Measurements from ENCODE around the gene TMED4. TPM values are rescaled to one million over a fixed set of nuclear protein-coding genes. Genes with fewer than 3 reads are reported as not detected.
A peak's percentile ranks its signal among the peaks of the same experiment; 100 is the strongest.
"Not testable (repeated sequence)": the region's sequence is repeated elsewhere in the genome, so short reads cannot be mapped to it uniquely, and the experiment has no call there.

Gene TMED4
- total and polyA plus RNA-seq, 5 experiments from 2014 or later: 61.4 to 110 (median 80.4) TPM

- peaks cover 0 to 68% (median 13%) of the 10 kb centered on the region in 3 donors for H3K36me3 Mint-ChIP-seq
- POLR2A ChIA-PET: interaction anchor here (0.6 to 2.9 kb wide), 9 partner anchors 9 to 325 kb away, joined by 3 to 13 read pairs (median 4); partner anchors contain the start of genes DDX56, NUDCD3 and TMED4
- H3K27ac Mint-ChIP-seq: peak overlapping the region in 8 of 10 donors; percentile 55 to 86 (median 82)
- no peak overlapping the region for H3K4me3 Mint-ChIP-seq
- ATAC-seq (peak; percentile 38 to 42), DNase-seq (no peak)
- H3K9me3 Mint-ChIP-seq: no peaks in the 10 kb centered on the region
- peaks cover 8 to 16% (median 10%) of the 10 kb centered on the region in 4 donors for H3K4me1 Mint-ChIP-seq
- no peaks in the 10 kb centered on the region for H3K27me3 Mint-ChIP-seq
Measured at GRCh38 chr7:44565795-44566559, 16.1 kb downstream of the TMED4 start.

- Mint-ChIP-seq H3K27me3 (no peaks in the 10 kb centered on the region), H3K27ac (peak overlapping the region in 9 of 10 donors; percentile 61 to 86 (median 81)), H3K4me3 (no peak overlapping the region), H3K9me3 (no peaks in the 10 kb centered on the region), H3K4me1 (peaks cover 8 to 13% (median 11%) of the 10 kb centered on the region in 4 donors), H3K36me3 (peaks cover 0 to 60% (median 12%) of the 10 kb centered on the region in 3 donors)
- DNase-seq (peak; percentile 18 to 77 (median 58)), ATAC-seq (peak; percentile 87 to 89)
- POLR2A ChIA-PET: interaction anchor here (0.6 to 2.9 kb wide), 8 partner anchors 10 to 324 kb away, joined by 3 to 13 read pairs (median 4); partner anchors contain the start of genes DDX56 and NUDCD3
Measured at GRCh38 chr7:44565097-44565794, 16.8 kb downstream of the TMED4 start.

GRCh38 chr7:44564606-44565005 is 17.4 kb downstream of the TMED4 start:
- Mint-ChIP-seq H3K27ac (peak overlapping the region in 5 of 10 donors; percentile 59 to 89 (median 66)), H3K9me3 (no peaks in the 10 kb centered on the region), H3K27me3 (no peaks in the 10 kb centered on the region), H3K4me3 (no peak overlapping the region), H3K4me1 (peaks cover 8 to 13% (median 11%) of the 10 kb centered on the region in 4 donors), H3K36me3 (peaks cover 0 to 54% (median 7%) of the 10 kb centered on the region in 3 donors)
- ATAC-seq: no peak
- no peak for DNase-seq
- POLR2A ChIA-PET: interaction anchor here (0.6 to 2.9 kb wide), 6 partner anchors 10 to 143 kb away, joined by 3 to 13 read pairs (median 5); partner anchors contain the start of genes DDX56 and NUDCD3

- Mint-ChIP-seq H3K36me3 (peaks cover 0 to 40% (median 7%) of the 10 kb centered on the region in 3 donors), H3K9me3 (no peaks in the 10 kb centered on the region), H3K4me3 (no peak overlapping the region), H3K27ac (peak overlapping the region in 9 of 10 donors; percentile 40 to 89 (median 72)), H3K4me1 (peaks cover 8 to 11% (median 10%) of the 10 kb centered on the region in 4 donors), H3K27me3 (no peaks in the 10 kb centered on the region)
- DNase-seq (no peak), ATAC-seq (no peak)
- POLR2A ChIA-PET: interaction anchor here (0.9 kb wide), 1 partner anchor 73 kb away, joined by 3 read pairs; the partner anchor contains the start of gene NUDCD3
Measured at GRCh38 chr7:44563171-44563679, 18.8 kb downstream of the TMED4 start.

GRCh38 chr7:44562622-44562962 is 19.4 kb downstream of the TMED4 start:
- H3K9me3 Mint-ChIP-seq, POLR2A ChIA-PET, H3K4me3 Mint-ChIP-seq, DNase-seq, H3K27me3 Mint-ChIP-seq, ATAC-seq: not testable (repeated sequence)
- Mint-ChIP-seq H3K36me3 (peaks cover 0 to 34% (median 5%) of the 10 kb centered on the region in 3 donors), H3K4me1 (peaks cover 7 to 11% (median 10%) of the 10 kb centered on the region in 4 donors), H3K27ac (peak overlapping the region in 2 of 10 donors; percentile 40 to 56)

- no peaks in the 10 kb centered on the region for H3K9me3 Mint-ChIP-seq
- H3K27me3 Mint-ChIP-seq: no peaks in the 10 kb centered on the region
- H3K4me3 Mint-ChIP-seq: no peak overlapping the region
- peaks cover 5 to 11% (median 9%) of the 10 kb centered on the region in 4 donors for H3K4me1 Mint-ChIP-seq
- DNase-seq (no peak), ATAC-seq (no peak)
- peak overlapping the region in 2 of 10 donors; percentile 38 to 56 for H3K27ac Mint-ChIP-seq
- H3K36me3 Mint-ChIP-seq: peaks cover 0 to 29% (median under 1%) of the 10 kb centered on the region in 3 donors
- POLR2A ChIA-PET: interaction anchor here (2.4 kb wide), 1 partner anchor 9 kb away, joined by 6 read pairs; no protein-coding TSS in a partner anchor
Measured at GRCh38 chr7:44561962-44562621, 19.9 kb downstream of the TMED4 start.

GRCh38 chr7:44561481-44561880 is 20.6 kb downstream of the TMED4 start:
- DNase-seq: no peak
- Mint-ChIP-seq H3K27ac (peak overlapping the region in 6 of 10 donors; percentile 9 to 55 (median 44)), H3K4me1 (peaks cover 5 to 11% (median 7%) of the 10 kb centered on the region in 4 donors), H3K36me3 (peaks cover 0 to 23% (median 0%) of the 10 kb centered on the region in 3 donors), H3K27me3 (no peaks in the 10 kb centered on the region), H3K9me3 (no peaks in the 10 kb centered on the region), H3K4me3 (no peak overlapping the region)
- POLR2A ChIA-PET: interaction anchor here (2.4 kb wide), 1 partner anchor 9 kb away, joined by 6 read pairs; no protein-coding TSS in a partner anchor
- no peak for ATAC-seq

GRCh38 chr7:44559485-44559884 is 22.5 kb downstream of the TMED4 start:
- no peaks in the 10 kb centered on the region for H3K9me3 Mint-ChIP-seq
- ATAC-seq: no peak
- peaks cover 0 to 6% (median 0%) of the 10 kb centered on the region in 3 donors for H3K36me3 Mint-ChIP-seq
- DNase-seq: no peak
- H3K27ac Mint-ChIP-seq: peak overlapping the region in 8 of 10 donors; percentile 15 to 86 (median 43)
- no peaks in the 10 kb centered on the region for H3K27me3 Mint-ChIP-seq
- peaks cover 0 to 7% (median under 1%) of the 10 kb centered on the region in 4 donors for H3K4me1 Mint-ChIP-seq
- H3K4me3 Mint-ChIP-seq: no peak overlapping the region
- POLR2A ChIA-PET: interaction anchor here (1.2 kb wide), 1 partner anchor 14 kb away, joined by 4 read pairs; the partner anchor contains the start of gene DDX56

- no peaks in the 10 kb centered on the region for H3K27me3 Mint-ChIP-seq
- peaks cover 0 to 5% (median under 1%) of the 10 kb centered on the region in 4 donors for H3K4me1 Mint-ChIP-seq
- H3K4me3 Mint-ChIP-seq: no peak overlapping the region
- no peak for DNase-seq
- POLR2A ChIA-PET: no interaction called here
- H3K36me3 Mint-ChIP-seq: no peaks in the 10 kb centered on the region
- peak overlapping the region in 2 of 10 donors; percentile 35 to 67 for H3K27ac Mint-ChIP-seq
- no peaks in the 10 kb centered on the region for H3K9me3 Mint-ChIP-seq
- no peak for ATAC-seq
Measured at GRCh38 chr7:44557485-44557884, 24.5 kb downstream of the TMED4 start.

- H3K4me3 Mint-ChIP-seq: no peak overlapping the region
- no peaks in the 10 kb centered on the region for H3K27me3 Mint-ChIP-seq
- H3K27ac Mint-ChIP-seq: peak overlapping the region in 1 of 10 donors; percentile 21
- no peaks in the 10 kb centered on the region for H3K9me3 Mint-ChIP-seq
- H3K4me1 Mint-ChIP-seq: peaks cover 0 to 2% (median under 1%) of the 10 kb centered on the region in 4 donors
- DNase-seq (no peak), ATAC-seq (no peak)
- H3K36me3 Mint-ChIP-seq: no peaks in the 10 kb centered on the region
- POLR2A ChIA-PET: no interaction called here
Measured at GRCh38 chr7:44555350-44555749, 26.7 kb downstream of the TMED4 start.

GRCh38 chr7:44552473-44553005 is 29.5 kb downstream of the TMED4 start:
- DNase-seq, H3K9me3 Mint-ChIP-seq, H3K4me1 Mint-ChIP-seq, H3K36me3 Mint-ChIP-seq, H3K27ac Mint-ChIP-seq, H3K4me3 Mint-ChIP-seq, H3K27me3 Mint-ChIP-seq, POLR2A ChIA-PET, ATAC-seq: not testable (repeated sequence)

GRCh38 chr7:44549457-44549856 is 32.6 kb downstream of the TMED4 start:
- Mint-ChIP-seq H3K9me3 (no peaks in the 10 kb centered on the region), H3K36me3 (no peaks in the 10 kb centered on the region), H3K4me3 (no peak overlapping the region), H3K4me1 (peaks cover 0 to 3% (median under 1%) of the 10 kb centered on the region in 4 donors), H3K27ac (no peak overlapping the region), H3K27me3 (peaks cover 0 to 3% (median 0%) of the 10 kb centered on the region in 5 donors)
- POLR2A ChIA-PET: no interaction called here
- ATAC-seq: no peak
- DNase-seq: no peak

Data from naive thymus-derived CD8-positive, alpha-beta T cell (primary cell).